HL-60 (cell line): Measurements from ENCODE around the gene TGFBR3L.

Source experiments
- POLR2AphosphoS5 ChIP-seq: IDR thresholded peaks from 2 replicates; pipeline ENCODE4 v1.6.1; 2012; ENCODE audit warnings: low read depth
- TF ChIP-seq, protein P1 (sequence below): IDR thresholded peaks from one replicate; pipeline ENCODE4 v1.5.1; 2011; ENCODE audit warnings: low read length, control low read depth, inconsistent platforms; ENCODE audit not compliant: insufficient read depth
- TF ChIP-seq, protein P2 (sequence below): IDR thresholded peaks from 2 replicates; pipeline ENCODE4 v1.6.1; 2012; ENCODE audit warnings: low read depth; ENCODE audit not compliant: insufficient replicate concordance

DNA sequence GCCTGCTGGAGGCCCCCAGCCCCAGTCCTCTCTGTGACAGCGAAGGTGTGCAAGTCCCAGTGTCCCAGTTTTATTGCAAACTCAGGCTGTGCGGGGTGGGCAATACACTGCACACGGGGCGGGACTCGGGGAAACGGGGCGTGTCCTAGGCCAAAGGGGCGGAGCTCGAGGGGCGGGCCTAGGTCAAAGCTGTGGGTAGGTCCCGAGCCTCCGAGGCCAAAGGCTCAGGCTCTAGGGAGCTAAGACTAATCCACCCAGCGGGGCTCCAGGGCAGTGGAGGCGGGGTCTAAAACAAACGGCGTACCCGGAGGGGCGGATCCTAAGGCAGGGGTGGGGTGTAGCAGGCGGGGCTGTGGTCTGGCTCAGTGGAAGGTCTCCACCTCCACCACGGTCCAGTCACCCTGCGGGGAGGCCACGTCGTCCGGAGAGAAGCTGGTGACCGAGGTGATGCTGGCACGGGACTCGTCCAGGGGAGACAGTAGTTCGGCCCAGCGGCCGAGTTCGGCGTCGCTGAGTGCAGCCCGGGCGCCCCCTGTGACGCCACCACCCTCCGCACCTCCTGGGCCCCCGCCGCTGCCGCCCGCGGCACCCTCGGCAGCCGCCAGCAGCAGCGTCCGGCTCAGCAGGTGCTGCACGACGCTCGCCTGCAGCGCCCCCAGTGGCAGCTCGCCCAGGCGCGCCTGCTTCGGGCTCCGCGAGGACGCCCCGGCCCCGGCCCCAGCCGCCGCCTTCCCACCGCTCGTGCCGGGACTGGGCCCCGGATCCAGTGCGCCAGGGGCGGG lies 45.8 kb upstream of the TGFBR3L start:
- TF ChIP-seq, protein P1, sequence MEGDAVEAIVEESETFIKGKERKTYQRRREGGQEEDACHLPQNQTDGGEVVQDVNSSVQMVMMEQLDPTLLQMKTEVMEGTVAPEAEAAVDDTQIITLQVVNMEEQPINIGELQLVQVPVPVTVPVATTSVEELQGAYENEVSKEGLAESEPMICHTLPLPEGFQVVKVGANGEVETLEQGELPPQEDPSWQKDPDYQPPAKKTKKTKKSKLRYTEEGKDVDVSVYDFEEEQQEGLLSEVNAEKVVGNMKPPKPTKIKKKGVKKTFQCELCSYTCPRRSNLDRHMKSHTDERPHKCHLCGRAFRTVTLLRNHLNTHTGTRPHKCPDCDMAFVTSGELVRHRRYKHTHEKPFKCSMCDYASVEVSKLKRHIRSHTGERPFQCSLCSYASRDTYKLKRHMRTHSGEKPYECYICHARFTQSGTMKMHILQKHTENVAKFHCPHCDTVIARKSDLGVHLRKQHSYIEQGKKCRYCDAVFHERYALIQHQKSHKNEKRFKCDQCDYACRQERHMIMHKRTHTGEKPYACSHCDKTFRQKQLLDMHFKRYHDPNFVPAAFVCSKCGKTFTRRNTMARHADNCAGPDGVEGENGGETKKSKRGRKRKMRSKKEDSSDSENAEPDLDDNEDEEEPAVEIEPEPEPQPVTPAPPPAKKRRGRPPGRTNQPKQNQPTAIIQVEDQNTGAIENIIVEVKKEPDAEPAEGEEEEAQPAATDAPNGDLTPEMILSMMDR = peak; percentile 27
- no peak for TF ChIP-seq POLR2AphosphoS5
- TF ChIP-seq, protein P2, sequence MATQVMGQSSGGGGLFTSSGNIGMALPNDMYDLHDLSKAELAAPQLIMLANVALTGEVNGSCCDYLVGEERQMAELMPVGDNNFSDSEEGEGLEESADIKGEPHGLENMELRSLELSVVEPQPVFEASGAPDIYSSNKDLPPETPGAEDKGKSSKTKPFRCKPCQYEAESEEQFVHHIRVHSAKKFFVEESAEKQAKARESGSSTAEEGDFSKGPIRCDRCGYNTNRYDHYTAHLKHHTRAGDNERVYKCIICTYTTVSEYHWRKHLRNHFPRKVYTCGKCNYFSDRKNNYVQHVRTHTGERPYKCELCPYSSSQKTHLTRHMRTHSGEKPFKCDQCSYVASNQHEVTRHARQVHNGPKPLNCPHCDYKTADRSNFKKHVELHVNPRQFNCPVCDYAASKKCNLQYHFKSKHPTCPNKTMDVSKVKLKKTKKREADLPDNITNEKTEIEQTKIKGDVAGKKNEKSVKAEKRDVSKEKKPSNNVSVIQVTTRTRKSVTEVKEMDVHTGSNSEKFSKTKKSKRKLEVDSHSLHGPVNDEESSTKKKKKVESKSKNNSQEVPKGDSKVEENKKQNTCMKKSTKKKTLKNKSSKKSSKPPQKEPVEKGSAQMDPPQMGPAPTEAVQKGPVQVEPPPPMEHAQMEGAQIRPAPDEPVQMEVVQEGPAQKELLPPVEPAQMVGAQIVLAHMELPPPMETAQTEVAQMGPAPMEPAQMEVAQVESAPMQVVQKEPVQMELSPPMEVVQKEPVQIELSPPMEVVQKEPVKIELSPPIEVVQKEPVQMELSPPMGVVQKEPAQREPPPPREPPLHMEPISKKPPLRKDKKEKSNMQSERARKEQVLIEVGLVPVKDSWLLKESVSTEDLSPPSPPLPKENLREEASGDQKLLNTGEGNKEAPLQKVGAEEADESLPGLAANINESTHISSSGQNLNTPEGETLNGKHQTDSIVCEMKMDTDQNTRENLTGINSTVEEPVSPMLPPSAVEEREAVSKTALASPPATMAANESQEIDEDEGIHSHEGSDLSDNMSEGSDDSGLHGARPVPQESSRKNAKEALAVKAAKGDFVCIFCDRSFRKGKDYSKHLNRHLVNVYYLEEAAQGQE = no peak
